ENCODE data around the gene CXorf58. TPM values are rescaled to one million over a fixed set of nuclear protein-coding genes. Genes with fewer than 3 reads are reported as not detected.

CXorf58 gene
- total and polyA plus RNA-seq, 3 donors from 2014 or later, result 2.6 to 6.5 (median 5.7) TPM

GRCh38 chrX:23936180-23936579 is 28.4 kb downstream of the CXorf58 start:
- DNase-seq, result no peak
- TF ChIP-seq POLR2A (IDR thresholded peaks at IDR 0.05), result no peak
- intact Hi-C loops (cut with DNase I; ENCODE audit: low total_unique reads), result no loop called here
- 31 to 63% methylated on average over 1 of the region's 1 CpG for WGBS, 2 donors
- Histone ChIP-seq H3K9me3 (no peaks in the 10 kb centered on the region), H3K27ac (no peak overlapping the region), H3K4me1 (no peaks in the 10 kb centered on the region), H3K36me3 (ENCODE audit: low read depth, missing control alignments) (no peaks in the 10 kb centered on the region), H3K27me3 (no peaks in the 10 kb centered on the region), H3K4me3 (no peak overlapping the region)

- TF ChIP-seq CTCF (IDR thresholded peaks at IDR 0.05) (no peak), POLR2A (IDR thresholded peaks at IDR 0.05) (no peak)
- no peak for DNase-seq
- Histone ChIP-seq H3K9me3 (no peaks in the 10 kb centered on the region), H3K27me3 (no peaks in the 10 kb centered on the region), H3K4me3 (no peak overlapping the region), H3K36me3 (ENCODE audit: low read depth, missing control alignments) (no peaks in the 10 kb centered on the region), H3K4me1 (no peaks in the 10 kb centered on the region), H3K27ac (no peak overlapping the region)
- WGBS, 2 donors, result 84 to 90% methylated on average over 2 to 4 of the region's 4 CpGs
- intact Hi-C loops (cut with DNase I; ENCODE audit: low total_unique reads), result no loop called here
Observed at GRCh38 chrX:23937100-23937499, 29.3 kb downstream of the CXorf58 start.

GRCh38 chrX:23938690-23939089 is 30.9 kb downstream of the CXorf58 start:
- no peaks in the 10 kb centered on the region for H3K36me3 ChIP-seq (ENCODE audit: low read depth, missing control alignments)
- H3K27ac ChIP-seq, result no peak overlapping the region
- WGBS, 2 donors, result 38 to 53% methylated on average over 1 of the region's 1 CpG
- no peaks in the 10 kb centered on the region for H3K9me3 ChIP-seq
- DNase-seq, result no peak
- H3K4me1 ChIP-seq, result no peaks in the 10 kb centered on the region
- intact Hi-C loops (cut with DNase I; ENCODE audit: low total_unique reads), result no loop called here
- no peak overlapping the region for H3K4me3 ChIP-seq
- no peaks in the 10 kb centered on the region for H3K27me3 ChIP-seq
- TF ChIP-seq CTCF (IDR thresholded peaks at IDR 0.05) (no peak), POLR2A (IDR thresholded peaks at IDR 0.05) (no peak)

DNA sequence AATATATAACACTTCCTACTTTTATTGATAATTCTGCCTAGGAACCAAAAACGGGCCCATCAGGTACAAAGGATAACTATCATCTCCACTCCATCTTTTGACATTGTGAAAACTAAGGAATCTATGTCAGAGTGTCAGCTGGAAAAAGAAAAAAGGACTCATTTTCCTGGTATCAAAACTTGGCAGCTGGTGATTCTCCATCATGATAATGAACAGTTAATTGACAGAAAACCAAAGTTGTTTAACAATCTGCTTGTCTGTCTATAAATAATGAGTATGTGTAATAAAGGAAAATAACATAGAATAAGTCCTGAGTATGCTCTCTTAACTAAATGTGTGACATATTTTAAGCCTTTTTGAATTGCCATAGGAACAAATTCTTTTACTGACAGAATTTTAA is 31.4 kb downstream of the CXorf58 start:
- Histone ChIP-seq H3K4me1 (no peaks in the 10 kb centered on the region), H3K36me3 (ENCODE audit: low read depth, missing control alignments) (no peaks in the 10 kb centered on the region), H3K4me3 (no peak overlapping the region), H3K27ac (no peak overlapping the region), H3K27me3 (no peaks in the 10 kb centered on the region), H3K9me3 (no peaks in the 10 kb centered on the region)
- DNase-seq, result no peak
- TF ChIP-seq POLR2A (IDR thresholded peaks at IDR 0.05), result no peak
- no peak for TF ChIP-seq CTCF (IDR thresholded peaks at IDR 0.05)
- 69 to 89% methylated on average over 1 of the region's 1 CpG for WGBS, 2 donors
- intact Hi-C loops (cut with DNase I; ENCODE audit: low total_unique reads), result no loop called here

DNA sequence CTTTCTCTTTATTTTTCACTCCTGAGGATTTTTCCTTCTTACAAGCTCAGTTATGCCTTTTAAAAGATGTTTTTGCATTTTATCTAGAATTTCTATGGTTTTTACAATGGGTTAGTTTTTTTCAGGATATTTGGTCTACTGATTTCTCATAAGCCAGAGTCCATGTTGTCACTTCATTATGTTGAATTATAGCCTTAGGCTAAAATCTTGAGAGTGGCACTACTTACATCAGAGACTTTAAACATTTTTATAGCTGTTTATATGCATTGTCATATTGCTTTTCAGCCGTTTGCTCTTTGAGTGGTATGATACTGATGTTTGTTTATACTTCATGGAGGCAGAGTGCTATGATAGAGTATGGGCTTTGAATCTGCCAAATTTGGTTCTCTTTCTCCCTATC is 36.4 kb downstream of the CXorf58 start:
- Histone ChIP-seq H3K9me3 (no peaks in the 10 kb centered on the region), H3K4me3 (no peak overlapping the region), H3K27ac (no peak overlapping the region), H3K36me3 (ENCODE audit: low read depth, missing control alignments) (no peaks in the 10 kb centered on the region), H3K4me1 (no peaks in the 10 kb centered on the region), H3K27me3 (no peaks in the 10 kb centered on the region)
- TF ChIP-seq CTCF (IDR thresholded peaks at IDR 0.05), result no peak
- no peak for DNase-seq
- intact Hi-C loops (cut with DNase I; ENCODE audit: low total_unique reads), result no loop called here
- WGBS, 2 donors, result 78 to 100% methylated on average over 1 of the region's 1 CpG

Data from testis (tissue), 3 donors.